Suprapubic skin (tissue), 4 donors: ENCODE results near the gene TMEM178B.

Experiments used
- CTCF ChIP-seq, 2 donors: fragments of 200-600 bp in 1 of 2; fragments of 450-650 bp in 1 of 2; sonication (generic) in 1 of 2; IDR thresholded peaks; one replicate each; pipeline ENCODE4 v1.5.1; 2016 to 2019; ENCODE audit warnings: antibody characterized with exemption in 2 of 2, mild to moderate bottlenecking in 1 of 2, moderate library complexity in 1 of 2
- EP300 ChIP-seq: sonication (generic); formaldehyde crosslinking; IDR thresholded peaks from one replicate; pipeline ENCODE4 v1.6.1; 2017; ENCODE audit warnings: antibody characterized with exemption
- POLR2A ChIP-seq, 2 donors: fragments of 450-650 bp; IDR thresholded peaks; one replicate each; pipeline ENCODE4 v1.6.1; 2017; ENCODE audit warnings: antibody characterized with exemption in 2 of 2, mild to moderate bottlenecking in 2 of 2, moderate library complexity in 2 of 2
- POLR2AphosphoS5 ChIP-seq, 3 donors: sonication (generic); formaldehyde crosslinking; IDR thresholded peaks; one replicate each; pipeline ENCODE4 v1.6.1; 2017; ENCODE audit warnings: antibody characterized with exemption in 3 of 3

- TF ChIP-seq CTCF (IDR thresholded peaks at IDR 0.05), result no peak
- no peak for TF ChIP-seq POLR2AphosphoS5 (IDR thresholded peaks at IDR 0.05)
- no peak for TF ChIP-seq EP300
- no peak for TF ChIP-seq POLR2A (IDR thresholded peaks at IDR 0.05)
Measured at GRCh38 chr7:141439164-141439563, 365.3 kb downstream of the TMEM178B start.
